Naive thymus-derived CD4-positive, alpha-beta T cell (primary cell): ENCODE data around the gene FRS2. TPM values are rescaled to one million over a fixed set of nuclear protein-coding genes. Genes with fewer than 3 reads are reported as not detected.

Experiments used
- ATAC-seq: fragments of 150-1000 bp; cut with Tn5 transposase; 2 replicates; pipeline ENCODE4 v1.10.0; 2021; ENCODE audit warnings: mild to moderate bottlenecking, moderate library complexity
- CTCF ChIA-PET: fragments of 350-600 bp; sonication (Branson Sonifier 250); formaldehyde crosslinking; loops from one replicate; lab custom pipeline; 2021; ENCODE audit warnings: antibody characterized with exemption; lab: Charles Lee
- POLR2A ChIA-PET: fragments of 350-600 bp; sonication (Branson Sonifier 250); formaldehyde crosslinking; loops from one replicate; lab custom pipeline; 2021; ENCODE audit warnings: antibody characterized with exemption, inconsistent platforms; lab: Charles Lee
- DNase-seq, 9 donors: peaks; one replicate each; pipeline versions ENCODE4 v3.0.0 to v3.0.0-alpha.2; 2020 to 2022; ENCODE audit warnings: mixed read lengths in 1 of 9
- H3K27ac ChIP-seq: one replicate; pipeline ENCODE4 v1.7.0; 2013; ENCODE audit warnings: mild to moderate bottlenecking, low read depth, low read length, moderate library complexity
- H3K27me3 ChIP-seq, 2 donors: one replicate each; pipeline ENCODE4 v1.7.0; 2013; ENCODE audit warnings: low read length in 2 of 2, mild to moderate bottlenecking in 2 of 2, moderate library complexity in 2 of 2; ENCODE audit not compliant: control insufficient read depth in 2 of 2, insufficient read depth in 2 of 2
- H3K36me3 ChIP-seq, 3 experiments: 1 replicate in 2 of 3; 2 replicates in 1 of 3; pipeline ENCODE4 v1.7.0; 2013; ENCODE audit warnings: low read length in 3 of 3, mild to moderate bottlenecking in 3 of 3, moderate library complexity in 1 of 3; ENCODE audit not compliant: insufficient read depth in 3 of 3, control insufficient read depth in 2 of 3
- H3K4me1 ChIP-seq, 2 donors: one replicate each; pipeline ENCODE4 v1.7.0; 2013; ENCODE audit warnings: low read length in 2 of 2, mild to moderate bottlenecking in 2 of 2, moderate library complexity in 1 of 2; ENCODE audit not compliant: control insufficient read depth in 2 of 2, insufficient read depth in 2 of 2
- H3K4me3 ChIP-seq: 2 replicates; pipeline ENCODE4 v1.7.0; 2013; ENCODE audit warnings: mild to moderate bottlenecking, low read length
- H3K9me3 ChIP-seq, 3 experiments: 1 replicate in 2 of 3; 2 replicates in 1 of 3; pipeline ENCODE4 v1.7.0; 2013; ENCODE audit warnings: low read length in 3 of 3; ENCODE audit not compliant: control insufficient read depth in 2 of 3
- H3K27ac Mint-ChIP-seq, 9 donors: one replicate each; pipeline ENCODE4 v1.8.0; 2020 to 2022; ENCODE audit warnings: mixed read lengths in 9 of 9, mild to moderate bottlenecking in 8 of 9, moderate library complexity in 5 of 9, inconsistent platforms in 2 of 9
- H3K27me3 Mint-ChIP-seq, 5 donors: one replicate each; pipeline ENCODE4 v1.8.0; 2021 to 2022; ENCODE audit warnings: mixed read lengths in 5 of 5, mild to moderate bottlenecking in 1 of 5
- H3K36me3 Mint-ChIP-seq, 5 donors: one replicate each; pipeline ENCODE4 v1.8.0; 2020 to 2022; ENCODE audit warnings: mixed read lengths in 5 of 5, mild to moderate bottlenecking in 3 of 5, inconsistent platforms in 1 of 5
- H3K4me1 Mint-ChIP-seq, 7 donors: one replicate each; pipeline ENCODE4 v1.8.0; 2020 to 2022; ENCODE audit warnings: mixed read lengths in 7 of 7, mild to moderate bottlenecking in 3 of 7, inconsistent platforms in 1 of 7
- H3K4me3 Mint-ChIP-seq, 10 donors: one replicate each; pipeline ENCODE4 v1.8.0; 2020 to 2022; ENCODE audit warnings: mild to moderate bottlenecking in 10 of 10, mixed read lengths in 10 of 10, moderate library complexity in 6 of 10, inconsistent platforms in 2 of 10
- H3K9me3 Mint-ChIP-seq, 11 donors: one replicate each; pipeline ENCODE4 v1.8.0; 2020 to 2022; ENCODE audit warnings: mixed read lengths in 11 of 11, mild to moderate bottlenecking in 4 of 11, inconsistent platforms in 1 of 11, moderate library complexity in 1 of 11
- intact Hi-C, 2 donors: fragments of 100-400 bp; cut with micrococcal nuclease; formaldehyde crosslinking; loops; one replicate each; pipeline ENCODE4 v1.15.1; 2023
- polyA plus RNA-seq, 2 donors: library from polyadenylated mRNA; unstranded; fragments of 300-500 nt; fragmentation: Illumina TruSeq; gene quantifications; one replicate each; pipeline ENCODE4 v1.2.3, GENCODE V29; 2021
- total RNA-seq, 6 experiments: library from RNA in 5 of 6; stranded (reverse) in 5 of 6; gene quantifications; 1 replicate in 5 of 6; 2 replicates in 1 of 6; pipeline ENCODE4 v1.2.3 and lab custom pipeline; 2021 to 2026

FRS2 gene
- total and polyA plus RNA-seq, 7 experiments from 2014 or later = 11.0 to 30.1 (median 21.8) TPM

GRCh38 chr12:69490920-69491643 is 20.9 kb downstream of the FRS2 start:
- H3K36me3 Mint-ChIP-seq = peaks cover 10 to 54% (median 37%) of the 10 kb centered on the region in 5 donors
- Histone ChIP-seq H3K4me1 (no peaks in the 10 kb centered on the region), H3K27me3 (no peaks in the 10 kb centered on the region), H3K36me3 (no peaks in the 10 kb centered on the region), H3K27ac (no peak overlapping the region), H3K4me3 (no peak overlapping the region), H3K9me3 (no peaks in the 10 kb centered on the region)
- peak overlapping the region in 1 of 10 donors; percentile 34 for H3K4me3 Mint-ChIP-seq
- CTCF ChIA-PET = no interaction called here
- intact Hi-C loops = no loop called here
- no peaks in the 10 kb centered on the region for H3K27me3 Mint-ChIP-seq
- ATAC-seq (no peak), DNase-seq (no peak)
- peaks cover 0 to 16% (median 4%) of the 10 kb centered on the region in 11 donors for H3K9me3 Mint-ChIP-seq
- POLR2A ChIA-PET = no interaction called here
- H3K4me1 Mint-ChIP-seq = peaks cover 11 to 79% (median 51%) of the 10 kb centered on the region in 7 donors
- H3K27ac Mint-ChIP-seq = no peak overlapping the region

GRCh38 chr12:69492739-69493138 is 22.6 kb downstream of the FRS2 start:
- Mint-ChIP-seq H3K27ac (no peak overlapping the region), H3K4me3 (no peak overlapping the region), H3K27me3 (no peaks in the 10 kb centered on the region), H3K4me1 (peaks cover 14 to 79% (median 55%) of the 10 kb centered on the region in 7 donors), H3K9me3 (peaks cover 0 to 2% (median under 1%) of the 10 kb centered on the region in 11 donors), H3K36me3 (peaks cover 1 to 38% (median 20%) of the 10 kb centered on the region in 5 donors)
- Histone ChIP-seq H3K4me1 (peaks cover 6 to 8% of the 10 kb centered on the region in 2 donors), H3K27me3 (no peaks in the 10 kb centered on the region), H3K9me3 (no peaks in the 10 kb centered on the region), H3K36me3 (no peaks in the 10 kb centered on the region), H3K4me3 (no peak overlapping the region), H3K27ac (no peak overlapping the region)
- CTCF ChIA-PET = no interaction called here
- ATAC-seq (no peak), DNase-seq (no peak)
- intact Hi-C loops = no loop called here
- POLR2A ChIA-PET = no interaction called here

GRCh38 chr12:69495071-69495470 is 24.9 kb downstream of the FRS2 start:
- Histone ChIP-seq H3K4me3 (no peak overlapping the region), H3K27ac (no peak overlapping the region), H3K4me1 (peaks cover 6 to 9% of the 10 kb centered on the region in 2 donors), H3K36me3 (no peaks in the 10 kb centered on the region), H3K9me3 (no peaks in the 10 kb centered on the region), H3K27me3 (no peaks in the 10 kb centered on the region)
- Mint-ChIP-seq H3K27ac (no peak overlapping the region), H3K4me1 (peaks cover 20 to 78% (median 60%) of the 10 kb centered on the region in 7 donors), H3K36me3 (peaks cover 0 to 33% (median 10%) of the 10 kb centered on the region in 5 donors), H3K27me3 (no peaks in the 10 kb centered on the region), H3K9me3 (no peaks in the 10 kb centered on the region), H3K4me3 (no peak overlapping the region)
- CTCF ChIA-PET = interaction anchor here (0.6 to 2.3 kb wide), 3 partner anchors 22 to 76 kb away, joined by 3 to 6 read pairs (median 5); no protein-coding TSS in a partner anchor
- POLR2A ChIA-PET = no interaction called here
- intact Hi-C loops = no loop called here
- ATAC-seq (no peak), DNase-seq (no peak)

- POLR2A ChIA-PET = interaction anchor here (0.7 kb wide), 1 partner anchor 701 kb away, joined by 4 read pairs; no protein-coding TSS in a partner anchor
- Histone ChIP-seq H3K9me3 (no peaks in the 10 kb centered on the region), H3K27me3 (no peaks in the 10 kb centered on the region), H3K36me3 (no peaks in the 10 kb centered on the region), H3K27ac (no peak overlapping the region), H3K4me3 (no peak overlapping the region), H3K4me1 (peaks cover 6 to 9% of the 10 kb centered on the region in 2 donors)
- intact Hi-C loops = no loop called here
- peak; percentile 68 for ATAC-seq
- peaks cover 20 to 82% (median 67%) of the 10 kb centered on the region in 7 donors for H3K4me1 Mint-ChIP-seq
- H3K27ac Mint-ChIP-seq = peak overlapping the region; percentile 6 to 79 (median 49)
- no peaks in the 10 kb centered on the region for H3K9me3 Mint-ChIP-seq
- H3K27me3 Mint-ChIP-seq = no peaks in the 10 kb centered on the region
- peak overlapping the region in 9 of 10 donors; percentile 12 to 62 (median 43) for H3K4me3 Mint-ChIP-seq
- CTCF ChIA-PET = no interaction called here
- DNase-seq = peak in 3 of 9 donors; percentile 3 to 7 (median 4)
- peaks cover 0 to 21% (median 4%) of the 10 kb centered on the region in 5 donors for H3K36me3 Mint-ChIP-seq
Observed at GRCh38 chr12:69497308-69498026, 27.3 kb downstream of the FRS2 start.

- no peaks in the 10 kb centered on the region for H3K9me3 Mint-ChIP-seq
- ATAC-seq (no peak), DNase-seq (no peak)
- Histone ChIP-seq H3K36me3 (no peaks in the 10 kb centered on the region), H3K9me3 (no peaks in the 10 kb centered on the region), H3K27ac (no peak overlapping the region), H3K27me3 (no peaks in the 10 kb centered on the region), H3K4me3 (no peak overlapping the region), H3K4me1 (peaks cover 6 to 9% of the 10 kb centered on the region in 2 donors)
- ChIA-PET POLR2A (no interaction called here), CTCF (no interaction called here)
- H3K27me3 Mint-ChIP-seq = no peaks in the 10 kb centered on the region
- H3K27ac Mint-ChIP-seq = no peak overlapping the region
- peak overlapping the region in 1 of 10 donors; percentile 8 for H3K4me3 Mint-ChIP-seq
- intact Hi-C loops = no loop called here
- peaks cover 0 to 10% (median 1%) of the 10 kb centered on the region in 5 donors for H3K36me3 Mint-ChIP-seq
- peaks cover 18 to 90% (median 75%) of the 10 kb centered on the region in 7 donors for H3K4me1 Mint-ChIP-seq
Observed at GRCh38 chr12:69500631-69501030, 30.4 kb downstream of the FRS2 start.

GRCh38 chr12:69501154-69501895 is 31.1 kb downstream of the FRS2 start:
- no peak for DNase-seq
- Histone ChIP-seq H3K4me3 (no peak overlapping the region), H3K27me3 (no peaks in the 10 kb centered on the region), H3K9me3 (no peaks in the 10 kb centered on the region), H3K4me1 (peaks cover 6 to 9% of the 10 kb centered on the region in 2 donors), H3K36me3 (no peaks in the 10 kb centered on the region), H3K27ac (no peak overlapping the region)
- ATAC-seq = no peak
- intact Hi-C loops = no loop called here
- H3K27me3 Mint-ChIP-seq = no peaks in the 10 kb centered on the region
- H3K4me1 Mint-ChIP-seq = peaks cover 18 to 89% (median 76%) of the 10 kb centered on the region in 7 donors
- no peaks in the 10 kb centered on the region for H3K9me3 Mint-ChIP-seq
- CTCF ChIA-PET = no interaction called here
- peak overlapping the region in 1 of 9 donors; percentile 65 for H3K27ac Mint-ChIP-seq
- POLR2A ChIA-PET = no interaction called here
- H3K4me3 Mint-ChIP-seq = no peak overlapping the region
- peaks cover 0 to 11% (median 1%) of the 10 kb centered on the region in 5 donors for H3K36me3 Mint-ChIP-seq
